ENCODE measurements around the gene SERGEF.

Gene SERGEF

GRCh38 chr11:17805043-17805442, 207.8 kb downstream of the SERGEF start:
- no peaks in the 10 kb centered on the region for H3K9me2 ChIP-seq (replicated peaks; ENCODE audit: insufficient read depth, low read length)
- H2AFZ ChIP-seq (ENCODE audit: low read length), result no peak overlapping the region
- H3K4me1 ChIP-seq (ENCODE audit: low read length), result no peaks in the 10 kb centered on the region
- H3K9me3 ChIP-seq (replicated peaks; ENCODE audit: insufficient read depth, low read length), result no peaks in the 10 kb centered on the region
- no peaks in the 10 kb centered on the region for H3K27me3 ChIP-seq (replicated peaks; ENCODE audit: insufficient read depth, low read length)
- no peak overlapping the region for H3K4me2 ChIP-seq (ENCODE audit: low read depth, low read length)
- no peak overlapping the region for H3K4me3 ChIP-seq (ENCODE audit: low read length)
- no peak overlapping the region for H3K9ac ChIP-seq (ENCODE audit: low read length)
- H4K20me1 ChIP-seq (ENCODE audit: insufficient read depth, low read length), result no peaks in the 10 kb centered on the region
- H3K79me2 ChIP-seq (ENCODE audit: low read length), result no peaks in the 10 kb centered on the region
- no peak for DNase-seq
- H3K27ac ChIP-seq (ENCODE audit: low read length), result no peak overlapping the region
- no peaks in the 10 kb centered on the region for H3K36me3 ChIP-seq (replicated peaks; ENCODE audit: insufficient read depth, low read length)
- no peaks in the 10 kb centered on the region for H3F3A ChIP-seq (ENCODE audit: insufficient read depth, low read length)
- TF ChIP-seq EZH2 (optimal IDR thresholded peaks at IDR 0.05; ENCODE audit: low read depth, low read length) (no peak), CTCF (IDR thresholded peaks at IDR 0.05; ENCODE audit: low read length) (no peak), EZH2phosphoT487 (IDR thresholded peaks at IDR 0.05; ENCODE audit: low read length) (no peak)

GRCh38 chr11:17803754-17804334, 209.0 kb downstream of the SERGEF start:
- no peak overlapping the region for H3K27ac ChIP-seq (ENCODE audit: low read length)
- H3K9ac ChIP-seq (ENCODE audit: low read length), result no peak overlapping the region
- H2AFZ ChIP-seq (ENCODE audit: low read length), result no peak overlapping the region
- no peaks in the 10 kb centered on the region for H3K79me2 ChIP-seq (ENCODE audit: low read length)
- H3K9me3 ChIP-seq (replicated peaks; ENCODE audit: insufficient read depth, low read length), result no peaks in the 10 kb centered on the region
- no peaks in the 10 kb centered on the region for H3K36me3 ChIP-seq (replicated peaks; ENCODE audit: insufficient read depth, low read length)
- TF ChIP-seq CTCF (IDR thresholded peaks at IDR 0.05; ENCODE audit: low read length) (no peak), EZH2 (optimal IDR thresholded peaks at IDR 0.05; ENCODE audit: low read depth, low read length) (no peak), EZH2phosphoT487 (IDR thresholded peaks at IDR 0.05; ENCODE audit: low read length) (no peak)
- no peak for DNase-seq
- H4K20me1 ChIP-seq (ENCODE audit: insufficient read depth, low read length), result no peaks in the 10 kb centered on the region
- H3F3A ChIP-seq (ENCODE audit: insufficient read depth, low read length), result no peaks in the 10 kb centered on the region
- H3K4me2 ChIP-seq (ENCODE audit: low read depth, low read length), result no peak overlapping the region
- no peaks in the 10 kb centered on the region for H3K27me3 ChIP-seq (replicated peaks; ENCODE audit: insufficient read depth, low read length)
- H3K4me1 ChIP-seq (ENCODE audit: low read length), result no peaks in the 10 kb centered on the region
- no peaks in the 10 kb centered on the region for H3K9me2 ChIP-seq (replicated peaks; ENCODE audit: insufficient read depth, low read length)
- H3K4me3 ChIP-seq (ENCODE audit: low read length), result no peak overlapping the region

- no peak overlapping the region for H3K9ac ChIP-seq (ENCODE audit: low read length)
- no peaks in the 10 kb centered on the region for H3K4me1 ChIP-seq (ENCODE audit: low read length)
- DNase-seq, result no peak
Observed at GRCh38 chr11:17802491-17802890, 210.4 kb downstream of the SERGEF start.

More at GRCh38 chr11:17802491-17802890, 210.4 kb downstream of the SERGEF start:
- Histone ChIP-seq H3K27me3 (replicated peaks; ENCODE audit: insufficient read depth, low read length) (no peaks in the 10 kb centered on the region), H3K27ac (ENCODE audit: low read length) (no peak overlapping the region), H3K9me3 (replicated peaks; ENCODE audit: insufficient read depth, low read length) (no peaks in the 10 kb centered on the region), H3K9me2 (replicated peaks; ENCODE audit: insufficient read depth, low read length) (no peaks in the 10 kb centered on the region), H3K4me3 (ENCODE audit: low read length) (no peak overlapping the region), H3K79me2 (ENCODE audit: low read length) (no peaks in the 10 kb centered on the region), H3F3A (ENCODE audit: insufficient read depth, low read length) (no peaks in the 10 kb centered on the region), H3K36me3 (replicated peaks; ENCODE audit: insufficient read depth, low read length) (no peaks in the 10 kb centered on the region), H2AFZ (ENCODE audit: low read length) (no peak overlapping the region), H4K20me1 (ENCODE audit: insufficient read depth, low read length) (no peaks in the 10 kb centered on the region), H3K4me2 (ENCODE audit: low read depth, low read length) (no peak overlapping the region)
- TF ChIP-seq EZH2phosphoT487 (IDR thresholded peaks at IDR 0.05; ENCODE audit: low read length) (no peak), CTCF (IDR thresholded peaks at IDR 0.05; ENCODE audit: low read length) (no peak), EZH2 (optimal IDR thresholded peaks at IDR 0.05; ENCODE audit: low read depth, low read length) (no peak)
